Amniotic epithelial cell (primary cell): ENCODE data around the gene PRPF39.
"Not testable (repeated sequence)": the region's sequence is repeated elsewhere in the genome, so short reads cannot be mapped to it uniquely, and the experiment has no call there.

ENCODE experiments used
- DNase-seq: peaks from one replicate; pipeline ENCODE4 v3.0.0-alpha.2; 2010; ENCODE audit warnings: low read depth

Gene PRPF39

GRCh38 chr14:45083976-45084722, at the start of gene PRPF39:
Gene PRPF39 (plus strand): TSS chr14:45084116. CDS start chr14:45095240, 11,124 bp downstream.
- DNase-seq = peak; percentile 82

DNA sequence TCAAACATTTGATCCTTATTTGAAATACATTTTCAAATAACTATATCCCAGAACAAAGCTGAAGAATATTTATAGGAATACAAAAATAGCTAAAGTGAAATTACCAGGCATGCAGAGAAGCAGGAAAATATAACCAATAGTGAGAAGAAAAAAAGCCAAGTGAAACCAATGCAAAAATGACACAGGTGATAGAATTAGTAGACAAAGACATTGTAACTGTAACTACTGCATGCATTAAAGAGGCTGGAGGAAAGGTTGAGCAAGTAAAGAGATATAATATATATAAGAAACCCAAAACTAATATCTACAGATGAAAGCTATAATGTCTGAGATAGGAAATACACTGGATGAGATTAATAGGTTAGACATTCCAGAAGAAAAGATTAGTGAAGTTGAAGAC, 49.2 kb upstream of the PRPF39 start:
- no peak for DNase-seq

GRCh38 chr14:45038256-45038655, 45.7 kb upstream of the PRPF39 start:
- DNase-seq = no peak

- DNase-seq = no peak
Observed at GRCh38 chr14:45038865-45039264, 45.1 kb upstream of the PRPF39 start.

DNA sequence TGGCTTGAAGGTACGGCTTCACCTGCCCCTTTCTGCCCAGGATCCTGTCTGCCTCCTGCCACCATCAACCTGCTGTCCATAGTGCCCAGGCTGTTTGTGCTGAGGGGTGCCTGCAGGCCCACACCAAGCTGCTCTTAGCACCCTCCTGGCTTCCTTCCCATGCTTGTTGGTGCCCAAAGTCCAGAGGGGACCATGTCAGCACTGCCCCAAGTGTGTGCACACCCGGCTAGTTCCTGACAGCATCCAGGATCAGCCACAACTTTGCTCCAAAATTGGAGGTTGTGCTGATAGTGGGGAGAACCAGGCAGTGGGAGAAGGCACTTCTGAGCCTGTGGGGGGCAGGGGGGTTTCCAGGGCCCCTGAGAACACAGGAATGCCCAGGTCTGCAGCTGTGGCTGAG, 44.5 kb upstream of the PRPF39 start:
- no peak for DNase-seq

DNA sequence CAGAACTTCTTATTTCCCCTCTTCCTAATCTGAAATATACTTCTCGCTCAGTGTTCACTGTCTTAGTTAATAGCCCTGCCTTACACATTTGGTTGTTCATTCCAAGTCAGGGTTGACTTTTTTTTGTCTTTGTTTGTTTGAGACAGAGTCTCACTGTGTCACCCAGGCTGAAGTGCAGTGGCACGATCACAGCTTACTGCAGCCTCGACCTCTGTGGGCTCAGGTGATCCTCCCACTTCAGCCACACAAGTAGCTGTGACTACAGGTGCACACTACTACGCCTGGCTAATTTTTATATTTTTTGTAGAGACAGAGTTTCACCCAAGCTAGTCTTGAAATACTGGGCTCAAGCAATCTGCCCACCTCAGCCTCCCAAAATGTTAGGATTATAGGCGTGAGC, 42.3 kb upstream of the PRPF39 start:
- DNase-seq = no peak

- no peak for DNase-seq
Observed at GRCh38 chr14:45044638-45045037, 39.3 kb upstream of the PRPF39 start.

DNA sequence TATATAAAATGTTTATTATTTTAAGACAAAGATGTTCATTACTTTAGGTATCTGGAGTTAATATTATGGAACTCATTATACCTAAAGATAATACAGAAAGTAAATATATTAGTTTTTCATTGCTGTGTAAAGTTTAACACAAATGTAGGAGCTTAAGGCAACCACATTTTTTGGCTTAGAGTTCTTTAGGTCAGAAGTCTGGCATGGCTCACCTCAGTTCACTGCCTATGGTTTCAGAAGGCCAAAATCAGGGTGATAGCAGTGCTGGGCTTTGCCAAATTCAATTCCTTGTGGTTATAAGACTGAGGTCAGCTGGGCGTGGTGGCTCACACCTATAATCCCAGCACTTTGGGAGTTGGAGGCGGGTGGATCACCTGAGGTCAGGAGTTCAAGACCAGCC, 35.5 kb upstream of the PRPF39 start:
- no peak for DNase-seq

- no peak for DNase-seq
Observed at GRCh38 chr14:45051180-45051579, 32.7 kb upstream of the PRPF39 start.

- DNase-seq = no peak
Observed at GRCh38 chr14:45051896-45052295, 32.0 kb upstream of the PRPF39 start.

GRCh38 chr14:45057349-45057748, 26.6 kb upstream of the PRPF39 start:
- DNase-seq = no peak

GRCh38 chr14:45057881-45058364, 26.0 kb upstream of the PRPF39 start:
- no peak for DNase-seq

DNA sequence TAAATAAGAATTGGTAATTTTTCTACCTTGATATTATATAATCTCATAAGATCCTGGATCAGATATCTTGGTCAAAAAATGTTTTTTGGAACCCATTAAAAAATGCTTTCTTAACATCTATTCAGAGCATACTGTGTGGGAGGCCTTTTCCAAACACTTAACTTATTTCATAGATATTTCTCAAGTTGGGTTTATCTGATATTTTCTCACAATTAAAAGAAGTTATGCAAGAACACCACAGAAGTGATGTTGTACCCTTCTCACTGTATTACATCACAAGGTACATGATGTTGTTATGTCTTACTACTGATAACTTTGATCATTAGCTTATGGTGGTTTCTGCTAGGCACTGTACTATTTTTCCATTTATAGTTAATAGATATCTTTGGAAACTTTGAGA, 23.4 kb upstream of the PRPF39 start:
- peak; percentile 64 for DNase-seq

DNA sequence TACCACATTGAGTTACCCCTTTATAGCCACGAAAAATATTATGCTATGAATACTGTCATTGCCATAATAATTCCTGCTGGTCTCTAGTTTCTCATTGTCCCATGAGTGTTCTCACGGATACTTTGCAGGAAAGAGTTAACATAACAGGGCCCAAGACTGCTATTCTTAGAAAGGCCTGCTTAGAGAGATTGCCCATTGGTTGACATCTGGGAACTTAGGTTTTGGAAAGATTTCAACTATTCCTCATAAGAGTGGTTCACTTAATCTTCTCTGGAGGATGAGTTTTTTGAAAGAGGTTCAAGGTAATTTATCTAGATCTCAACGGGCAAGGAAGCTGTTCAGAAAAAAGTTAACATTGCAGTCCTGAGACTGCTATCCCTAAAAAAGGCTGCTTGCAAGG, 18.4 kb upstream of the PRPF39 start:
- peak; percentile 90 for DNase-seq

DNA sequence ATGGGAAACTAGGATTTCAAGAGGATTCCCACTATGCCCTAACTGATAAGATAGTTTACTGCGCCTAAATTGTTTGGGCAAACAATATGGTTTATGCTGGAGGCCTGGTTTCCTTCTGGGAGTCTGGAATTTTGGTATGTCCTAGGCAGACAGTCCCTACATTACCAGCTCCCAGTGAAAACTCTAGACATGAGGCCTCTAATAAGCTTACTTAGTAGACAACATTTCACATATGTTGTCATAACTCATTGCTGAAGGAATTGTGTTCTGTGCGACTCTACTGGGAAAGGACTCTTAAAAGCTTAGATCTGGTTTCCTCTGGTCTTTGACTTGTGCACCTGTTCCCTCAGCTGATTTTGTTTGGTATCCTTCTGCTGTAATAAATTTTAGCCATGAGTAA, 18.0 kb upstream of the PRPF39 start:
- no peak for DNase-seq

DNA sequence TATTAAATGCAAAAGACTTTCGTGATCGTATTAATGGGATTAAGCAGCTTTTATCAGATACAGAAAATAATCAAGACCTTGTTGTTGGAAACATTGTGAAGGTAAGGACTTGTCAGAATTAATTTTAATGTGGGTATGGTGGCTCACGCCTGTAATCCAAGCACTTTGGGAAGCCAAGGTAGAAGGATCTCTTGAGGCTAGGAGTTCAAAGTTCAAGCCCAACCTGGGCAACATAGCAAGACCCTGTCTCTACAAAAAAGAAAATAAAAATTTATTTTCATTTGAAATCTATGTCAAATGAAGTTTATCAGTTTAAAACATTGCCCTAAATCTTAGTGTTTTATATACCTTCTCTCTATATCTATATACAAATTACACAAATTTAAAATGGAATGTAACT, 17.2 kb upstream of the PRPF39 start:
- no peak for DNase-seq

GRCh38 chr14:45068396-45068795, 15.5 kb upstream of the PRPF39 start:
- peak; percentile 56 for DNase-seq

DNA sequence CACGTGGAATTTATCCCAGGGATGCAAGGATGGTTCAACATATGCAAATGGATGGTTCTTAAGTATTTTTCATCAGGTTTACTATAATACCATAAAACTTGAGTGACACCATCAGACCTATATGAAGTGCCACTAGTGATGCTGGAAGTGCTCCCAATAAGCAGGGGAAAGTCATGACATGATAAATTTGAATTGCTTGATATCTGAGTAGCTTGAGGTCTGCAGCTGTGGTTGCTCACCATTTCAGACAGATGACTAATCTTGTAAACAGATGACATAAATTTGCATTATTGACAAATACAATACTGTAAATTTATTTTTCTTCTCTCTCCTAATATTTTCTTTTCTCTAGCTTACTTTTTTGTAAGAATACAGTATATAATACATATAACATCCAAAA, 13.7 kb upstream of the PRPF39 start:
- peak; percentile 42 for DNase-seq

GRCh38 chr14:45072126-45072525, 11.8 kb upstream of the PRPF39 start:
- peak; percentile 97 for DNase-seq

- no peak for DNase-seq
Observed at GRCh38 chr14:45073231-45073879, 10.6 kb upstream of the PRPF39 start.

DNA sequence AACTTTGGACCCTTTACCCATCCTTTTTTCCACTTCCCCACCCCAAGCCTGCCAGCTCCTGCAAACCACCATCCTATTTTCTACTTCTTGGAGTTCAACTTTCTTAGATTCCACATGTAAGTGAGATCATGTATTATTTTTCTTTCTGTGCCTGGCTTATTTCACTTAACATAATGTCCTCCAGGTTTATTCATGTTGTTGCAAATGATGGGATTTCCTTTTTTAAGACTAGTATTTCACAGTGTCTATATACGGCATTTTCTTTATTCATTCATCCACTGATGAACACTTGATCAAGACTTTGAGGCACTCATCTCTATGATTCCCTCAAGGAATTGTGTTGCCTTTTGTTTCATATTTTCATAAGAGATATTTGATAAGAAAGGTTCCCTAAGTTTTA, 5.6 kb upstream of the PRPF39 start:
- no peak for DNase-seq

DNA sequence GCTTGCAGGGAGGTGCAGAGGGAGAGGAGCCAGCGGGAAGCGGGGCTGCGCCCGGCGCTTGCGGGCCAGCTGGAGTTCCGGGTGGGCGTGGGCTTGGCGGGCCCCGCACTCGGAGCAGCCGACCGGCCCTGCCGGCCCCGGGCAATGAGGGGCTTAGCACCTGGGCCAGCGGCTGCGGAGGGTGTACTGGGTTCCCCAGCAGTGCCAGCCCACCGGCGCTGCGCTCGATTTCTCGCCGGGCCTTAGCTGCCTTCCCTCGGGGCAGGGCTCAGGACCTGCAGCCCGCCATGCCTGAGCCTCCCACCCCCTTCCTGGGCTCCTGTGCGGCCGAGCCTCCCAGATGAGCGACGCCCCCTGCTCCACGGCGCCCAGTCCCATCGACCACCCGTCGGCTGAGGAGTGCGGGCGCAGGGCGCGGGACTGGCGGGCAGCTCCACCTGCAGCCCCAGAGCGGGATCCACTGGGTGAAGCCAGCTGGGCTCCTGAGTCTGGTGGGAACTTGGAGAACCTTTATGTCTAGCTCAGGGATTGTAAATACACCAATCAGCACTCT, 3.4 kb upstream of the PRPF39 start:
- not testable (repeated sequence) for DNase-seq

DNA sequence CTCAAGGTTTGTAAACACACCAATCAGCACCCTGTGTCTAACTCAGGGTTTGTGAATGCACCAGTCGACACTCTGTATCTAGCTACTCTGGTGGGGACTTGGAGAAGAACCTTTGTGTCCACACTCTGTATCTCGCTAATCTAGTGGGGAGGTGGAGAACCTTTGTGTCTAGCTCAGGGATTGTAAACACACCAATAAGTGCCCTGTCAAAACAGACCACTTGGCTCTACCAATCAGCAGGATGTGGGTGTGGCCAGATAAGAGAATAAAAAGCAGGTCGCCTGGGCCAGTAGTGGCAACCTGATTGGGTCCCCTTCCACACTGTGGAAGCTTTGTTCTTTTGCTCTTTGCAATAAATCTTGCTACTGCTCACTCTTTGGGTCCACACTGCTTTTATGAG, 2.8 kb upstream of the PRPF39 start:
- not testable (repeated sequence) for DNase-seq
